Thyroid gland (tissue), 4 donors: ENCODE results near the gene TIMM29. TPM values are rescaled to one million over a fixed set of nuclear protein-coding genes. Genes with fewer than 3 reads are reported as not detected.

ENCODE experiments used
- DNase-seq, 2 donors: peaks; one replicate each; pipeline ENCODE4 v3.0.0-alpha.2; 2019
- H3K27ac ChIP-seq, 3 donors: fragments of 200-600 bp; sonication (generic); 1 replicate in 2 of 3; 2 replicates in 1 of 3; pipeline ENCODE4 v1.5.1; 2016 to 2019; ENCODE audit warnings: mild to moderate bottlenecking in 1 of 3, moderate library complexity in 1 of 3
- H3K27me3 ChIP-seq: fragments of 200-600 bp; sonication (generic); one replicate; pipeline ENCODE4 v1.5.1; 2019
- H3K36me3 ChIP-seq, 2 donors: fragments of 200-600 bp; sonication (generic); one replicate each; pipeline ENCODE4 v1.5.1; 2016 to 2019
- H3K4me1 ChIP-seq, 2 donors: fragments of 200-600 bp; sonication (generic); one replicate each; pipeline ENCODE4 v1.5.1; 2017 to 2019
- H3K4me3 ChIP-seq, 3 donors: fragments of 200-600 bp; sonication (generic); replicated peaks in 1 of 3; 1 replicate in 2 of 3; 2 replicates in 1 of 3; pipeline ENCODE4 v1.5.1; 2016; ENCODE audit warnings: mild to moderate bottlenecking in 1 of 3
- H3K9me3 ChIP-seq: fragments of 200-600 bp; sonication (generic); one replicate; pipeline ENCODE4 v1.5.1; 2017
- POLR2A ChIP-seq, 2 donors: fragments of 450-650 bp; IDR thresholded peaks; one replicate each; pipeline ENCODE4 v1.6.1; 2017; ENCODE audit warnings: antibody characterized with exemption in 2 of 2, mild to moderate bottlenecking in 2 of 2, moderate library complexity in 1 of 2
- WGBS, 2 donors: methylation state at CpG; one replicate each; pipeline ENCODE4 v1.1.5; 2017; 5-methylcytosine and 5-hydroxymethylcytosine counted together
- intact Hi-C: fragments of 100-400 bp; cut with DNase I; formaldehyde crosslinking; loops from one replicate; pipeline ENCODE4 v1.15.1; 2023
- total RNA-seq, 4 donors: library from RNA; depleted of rRNA; stranded (reverse); fragments of >200 nt; gene quantifications; one replicate each; pipeline ENCODE4 v1.2.3, GENCODE V29; 2016
- TF ChIP-seq, protein P1 (sequence below), 6 experiments: fragments of 200-600 bp in 3 of 6; fragments of 450-650 bp in 3 of 6; sonication (generic) in 3 of 6; IDR thresholded peaks; one replicate each; pipeline ENCODE4 v1.5.1; 2016 to 2019; ENCODE audit warnings: antibody characterized with exemption in 6 of 6, mild to moderate bottlenecking in 2 of 6, inconsistent platforms in 1 of 6, moderate library complexity in 1 of 6

The TIMM29 gene
- total RNA-seq, 4 donors from 2014 or later: 19.6 to 39.5 (median 33.4) TPM

DNA sequence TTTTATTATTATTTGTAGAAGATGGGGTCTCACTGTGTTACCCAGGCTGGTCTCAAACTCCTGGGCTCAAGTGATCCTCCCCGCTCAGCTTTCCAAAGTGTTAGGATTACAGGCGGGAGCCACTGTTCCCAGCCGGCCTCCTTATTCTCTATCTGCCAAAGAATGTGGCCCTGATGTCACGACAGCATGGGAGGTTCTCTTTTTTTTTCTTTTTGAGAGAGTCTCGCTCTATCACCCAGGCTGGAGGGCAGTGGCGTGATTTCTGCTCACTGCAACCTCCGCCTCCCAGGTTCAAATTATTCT lies 33.7 kb upstream of the TIMM29 start:
- Histone ChIP-seq H3K27me3 (no peaks in the 10 kb centered on the region), H3K36me3 (no peaks in the 10 kb centered on the region), H3K9me3 (no peaks in the 10 kb centered on the region), H3K4me3 (no peak overlapping the region), H3K4me1 (peaks cover 0 to 15% of the 10 kb centered on the region in 2 donors), H3K27ac (no peak overlapping the region)
- TF ChIP-seq POLR2A (IDR thresholded peaks at IDR 0.05): no peak
- TF ChIP-seq, protein P1, sequence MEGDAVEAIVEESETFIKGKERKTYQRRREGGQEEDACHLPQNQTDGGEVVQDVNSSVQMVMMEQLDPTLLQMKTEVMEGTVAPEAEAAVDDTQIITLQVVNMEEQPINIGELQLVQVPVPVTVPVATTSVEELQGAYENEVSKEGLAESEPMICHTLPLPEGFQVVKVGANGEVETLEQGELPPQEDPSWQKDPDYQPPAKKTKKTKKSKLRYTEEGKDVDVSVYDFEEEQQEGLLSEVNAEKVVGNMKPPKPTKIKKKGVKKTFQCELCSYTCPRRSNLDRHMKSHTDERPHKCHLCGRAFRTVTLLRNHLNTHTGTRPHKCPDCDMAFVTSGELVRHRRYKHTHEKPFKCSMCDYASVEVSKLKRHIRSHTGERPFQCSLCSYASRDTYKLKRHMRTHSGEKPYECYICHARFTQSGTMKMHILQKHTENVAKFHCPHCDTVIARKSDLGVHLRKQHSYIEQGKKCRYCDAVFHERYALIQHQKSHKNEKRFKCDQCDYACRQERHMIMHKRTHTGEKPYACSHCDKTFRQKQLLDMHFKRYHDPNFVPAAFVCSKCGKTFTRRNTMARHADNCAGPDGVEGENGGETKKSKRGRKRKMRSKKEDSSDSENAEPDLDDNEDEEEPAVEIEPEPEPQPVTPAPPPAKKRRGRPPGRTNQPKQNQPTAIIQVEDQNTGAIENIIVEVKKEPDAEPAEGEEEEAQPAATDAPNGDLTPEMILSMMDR (IDR thresholded peaks at IDR 0.05): no peak
- intact Hi-C loops: no loop called here
- DNase-seq: no peak
- WGBS, 2 donors: 91 to 93% methylated on average over 7 of the region's 7 CpGs

DNA sequence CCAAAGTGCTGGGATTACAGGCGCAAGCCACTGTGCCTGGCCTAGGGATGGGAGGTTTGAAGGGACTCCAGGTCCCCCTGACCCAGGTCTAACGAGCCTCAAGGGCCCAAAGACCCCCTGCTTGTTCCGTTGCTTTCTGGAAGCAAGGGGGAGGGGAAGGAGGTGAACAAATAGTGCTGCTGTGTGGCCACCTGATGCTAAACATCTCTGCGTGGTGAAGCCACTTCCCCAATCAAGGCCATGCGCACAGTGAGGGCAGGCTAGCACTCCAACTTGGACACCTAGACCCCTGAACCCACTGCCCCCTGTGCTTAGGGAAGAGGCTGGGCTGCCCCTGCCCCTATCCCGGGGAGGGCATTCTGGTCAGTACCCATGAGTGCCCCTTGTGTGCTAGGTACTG lies 33.2 kb upstream of the TIMM29 start:
- no peak overlapping the region for H3K4me3 ChIP-seq
- H3K27ac ChIP-seq: no peak overlapping the region
- no peaks in the 10 kb centered on the region for H3K9me3 ChIP-seq
- H3K27me3 ChIP-seq: no peaks in the 10 kb centered on the region
- WGBS, 2 donors: 84 to 98% methylated on average over 4 to 5 of the region's 6 CpGs
- TF ChIP-seq, protein P1 (IDR thresholded peaks at IDR 0.05): no peak
- no peak for TF ChIP-seq POLR2A (IDR thresholded peaks at IDR 0.05)
- H3K36me3 ChIP-seq: no peaks in the 10 kb centered on the region
- no peak for DNase-seq
- intact Hi-C loops: no loop called here
- H3K4me1 ChIP-seq: peaks cover 0 to 15% of the 10 kb centered on the region in 2 donors

DNA sequence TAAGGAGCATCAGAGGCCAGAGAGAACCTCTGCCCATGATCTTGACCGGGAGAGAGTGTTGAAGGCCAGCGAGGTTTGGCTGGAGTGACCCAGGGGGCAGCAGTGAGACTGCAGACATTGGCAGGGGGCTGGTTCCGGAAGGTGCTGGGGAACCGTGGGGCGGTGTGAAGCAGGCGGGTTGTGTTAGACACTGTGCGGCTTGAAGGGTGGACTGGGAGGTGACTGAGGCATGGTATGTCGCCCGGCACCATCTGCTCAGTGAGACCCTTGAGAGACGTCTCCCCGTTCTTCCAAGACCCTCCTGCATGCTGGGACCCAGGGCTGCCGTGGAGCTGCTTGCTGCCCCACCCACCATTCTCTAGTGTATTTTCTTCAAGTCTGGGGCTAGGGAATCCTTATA lies 32.7 kb upstream of the TIMM29 start:
- WGBS, 2 donors: 79 to 86% methylated on average over 12 of the region's 12 CpGs
- Histone ChIP-seq H3K36me3 (no peaks in the 10 kb centered on the region), H3K4me1 (peaks cover 0 to 15% of the 10 kb centered on the region in 2 donors), H3K27ac (no peak overlapping the region), H3K9me3 (no peaks in the 10 kb centered on the region), H3K27me3 (no peaks in the 10 kb centered on the region), H3K4me3 (no peak overlapping the region)
- DNase-seq: no peak
- intact Hi-C loops: no loop called here
- TF ChIP-seq, protein P1 (IDR thresholded peaks at IDR 0.05): no peak
- TF ChIP-seq POLR2A (IDR thresholded peaks at IDR 0.05): no peak

DNA sequence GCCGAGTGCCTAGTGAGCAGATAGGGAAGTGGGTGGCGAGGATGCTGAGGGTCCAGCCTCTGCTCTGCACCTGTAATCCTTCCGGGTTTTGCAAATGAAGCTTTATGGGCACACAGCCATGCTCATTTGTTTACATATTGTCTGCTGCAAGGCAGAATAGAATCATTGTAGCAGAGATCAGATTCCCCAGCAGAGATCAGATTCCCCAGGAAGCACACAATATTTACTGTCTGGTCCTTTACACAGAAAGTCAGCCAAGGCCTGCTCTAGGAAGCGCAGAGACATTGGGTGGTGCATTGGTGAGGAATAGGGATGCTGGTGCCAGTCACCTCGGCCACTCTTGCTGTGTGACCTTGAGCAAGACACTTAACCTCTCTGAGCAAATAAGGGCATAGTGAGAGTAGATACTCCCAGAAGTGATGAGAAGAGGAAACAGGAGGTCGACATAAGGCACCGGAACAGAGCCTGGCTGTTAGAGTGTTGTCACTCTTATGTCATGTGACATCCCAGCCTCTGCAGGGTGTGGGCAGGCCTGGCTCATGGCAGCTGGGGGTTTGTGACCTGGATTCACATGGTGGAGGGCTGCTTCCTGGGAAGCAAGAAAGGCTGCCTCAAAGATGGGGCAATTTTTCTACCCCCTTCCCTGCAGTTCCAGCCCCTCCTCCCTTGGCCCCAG lies 31.6 kb upstream of the TIMM29 start:
- no peak overlapping the region for H3K4me3 ChIP-seq
- intact Hi-C loops: no loop called here
- no peaks in the 10 kb centered on the region for H3K36me3 ChIP-seq
- H3K4me1 ChIP-seq: peaks cover 5 to 15% of the 10 kb centered on the region in 2 donors
- no peak for TF ChIP-seq POLR2A (IDR thresholded peaks at IDR 0.05)
- TF ChIP-seq, protein P1 (IDR thresholded peaks at IDR 0.05): no peak
- no peak overlapping the region for H3K27ac ChIP-seq
- no peak for DNase-seq
- H3K27me3 ChIP-seq: no peaks in the 10 kb centered on the region
- WGBS, 2 donors: 76 to 78% methylated on average over 7 of the region's 7 CpGs
- no peaks in the 10 kb centered on the region for H3K9me3 ChIP-seq

DNA sequence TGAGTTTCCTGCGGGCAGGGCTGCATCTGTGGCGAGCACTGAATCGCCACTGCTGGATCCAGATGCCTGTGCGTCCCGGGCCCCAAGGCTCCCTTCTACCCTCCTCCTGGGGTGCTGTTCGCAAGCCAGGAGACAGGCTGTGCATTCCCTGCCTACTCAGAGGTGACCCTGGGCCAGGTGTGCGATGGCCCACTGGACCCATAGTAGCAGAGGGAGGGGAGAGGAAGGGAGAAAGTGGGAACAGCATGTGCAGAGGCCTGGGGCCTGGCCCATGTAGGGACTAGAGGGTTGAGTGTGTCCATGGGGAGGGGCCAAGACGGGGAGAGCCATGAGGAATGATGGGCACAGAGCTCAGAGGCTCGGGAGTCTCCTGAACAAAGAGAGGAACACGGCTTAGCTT lies 30.0 kb upstream of the TIMM29 start:
- Histone ChIP-seq H3K9me3 (no peaks in the 10 kb centered on the region), H3K4me3 (no peak overlapping the region), H3K27me3 (no peaks in the 10 kb centered on the region), H3K4me1 (peaks cover 6 to 15% of the 10 kb centered on the region in 2 donors), H3K36me3 (no peaks in the 10 kb centered on the region), H3K27ac (no peak overlapping the region)
- intact Hi-C loops: no loop called here
- no peak for TF ChIP-seq POLR2A (IDR thresholded peaks at IDR 0.05)
- TF ChIP-seq, protein P1 (IDR thresholded peaks at IDR 0.05): no peak
- peak in 1 of 2 donors; percentile 10 for DNase-seq
- WGBS, 2 donors: 64 to 71% methylated on average over 5 to 7 of the region's 10 CpGs
